Suprapubic skin (tissue), 4 donors: Measurements from ENCODE around the gene TCF7L2. TPM values are rescaled to one million over a fixed set of nuclear protein-coding genes. Genes with fewer than 3 reads are reported as not detected.

Experiments
- DNase-seq, 2 donors: peaks; one replicate each; pipeline ENCODE4 v3.0.0-alpha.2; 2019; ENCODE audit warnings: low spot score in 2 of 2
- H3K27ac ChIP-seq: fragments of 200-600 bp; sonication (generic); one replicate; pipeline ENCODE4 v1.5.1; 2019
- H3K27me3 ChIP-seq: fragments of 200-600 bp; sonication (generic); one replicate; pipeline ENCODE4 v1.5.1; 2019
- H3K36me3 ChIP-seq: fragments of 200-600 bp; sonication (generic); one replicate; pipeline ENCODE4 v1.5.1; 2019
- H3K4me1 ChIP-seq: fragments of 200-600 bp; sonication (generic); one replicate; pipeline ENCODE4 v1.5.1; 2019
- H3K4me3 ChIP-seq: fragments of 200-600 bp; sonication (generic); one replicate; pipeline ENCODE4 v1.5.1; 2019; ENCODE audit warnings: mild to moderate bottlenecking
- H3K9me3 ChIP-seq: fragments of 200-600 bp; sonication (generic); one replicate; pipeline ENCODE4 v1.5.1; 2019
- CTCF ChIP-seq, 2 donors: fragments of 200-600 bp in 1 of 2; fragments of 450-650 bp in 1 of 2; sonication (generic) in 1 of 2; IDR thresholded peaks; one replicate each; pipeline ENCODE4 v1.5.1; 2016 to 2019; ENCODE audit warnings: antibody characterized with exemption in 2 of 2, mild to moderate bottlenecking in 1 of 2, moderate library complexity in 1 of 2
- EP300 ChIP-seq: sonication (generic); formaldehyde crosslinking; IDR thresholded peaks from one replicate; pipeline ENCODE4 v1.6.1; 2017; ENCODE audit warnings: antibody characterized with exemption
- POLR2A ChIP-seq, 2 donors: fragments of 450-650 bp; IDR thresholded peaks; one replicate each; pipeline ENCODE4 v1.6.1; 2017; ENCODE audit warnings: antibody characterized with exemption in 2 of 2, mild to moderate bottlenecking in 2 of 2, moderate library complexity in 2 of 2
- POLR2AphosphoS5 ChIP-seq, 3 donors: sonication (generic); formaldehyde crosslinking; IDR thresholded peaks; one replicate each; pipeline ENCODE4 v1.6.1; 2017; ENCODE audit warnings: antibody characterized with exemption in 3 of 3
- WGBS: methylation state at CpG from one replicate; pipeline ENCODE4 v1.1.5; 2018; 5-methylcytosine and 5-hydroxymethylcytosine counted together
- total RNA-seq, 4 donors: library from RNA; depleted of rRNA; stranded (reverse); fragments of >200 nt; gene quantifications; one replicate each; pipeline ENCODE4 v1.1.0, GENCODE V29; 2016

The TCF7L2 gene
- total RNA-seq, 4 donors from 2014 or later, result 9.9 to 23.3 (median 15.2) TPM

GRCh38 chr10:113052076-113052830 is 102.2 kb downstream of the TCF7L2 start:
- no peak for DNase-seq
- peaks cover 60% of the 10 kb centered on the region for H3K4me1 ChIP-seq
- 77% methylated on average over 10 of the region's 10 CpGs for WGBS
- peak overlapping the region; percentile 53 for H3K27ac ChIP-seq
- H3K36me3 ChIP-seq, result no peaks in the 10 kb centered on the region
- H3K4me3 ChIP-seq, result no peak overlapping the region
- H3K27me3 ChIP-seq, result no peaks in the 10 kb centered on the region
- no peaks in the 10 kb centered on the region for H3K9me3 ChIP-seq
- TF ChIP-seq POLR2A (IDR thresholded peaks at IDR 0.05), result no peak
- no peak for TF ChIP-seq POLR2AphosphoS5 (IDR thresholded peaks at IDR 0.05)
- TF ChIP-seq CTCF (IDR thresholded peaks at IDR 0.05), result no peak
- no peak for TF ChIP-seq EP300

DNA sequence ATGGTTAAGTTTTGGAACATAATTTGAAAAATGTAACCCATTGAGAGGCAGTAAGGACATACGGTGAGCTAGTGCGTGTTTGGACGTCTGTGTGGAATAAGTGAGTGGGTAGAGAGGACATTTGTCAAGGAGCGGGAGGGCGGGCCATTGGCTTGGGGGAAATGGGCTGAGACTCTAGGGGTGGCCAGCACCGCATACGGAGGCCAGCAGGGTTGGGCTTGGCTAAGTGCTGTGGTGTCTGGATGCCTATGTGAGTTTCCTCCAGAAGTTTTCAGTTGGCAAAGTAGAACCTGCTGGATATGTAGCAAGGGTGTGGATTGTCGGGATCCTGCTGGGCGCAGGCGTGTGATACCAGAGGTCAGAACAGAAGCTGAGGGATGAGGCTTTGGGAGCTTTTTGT is 103.0 kb downstream of the TCF7L2 start:
- Histone ChIP-seq H3K4me3 (no peak overlapping the region), H3K4me1 (peaks cover 60% of the 10 kb centered on the region), H3K27me3 (no peaks in the 10 kb centered on the region), H3K27ac (peak overlapping the region; percentile 56), H3K9me3 (no peaks in the 10 kb centered on the region), H3K36me3 (no peaks in the 10 kb centered on the region)
- WGBS, result 48% methylated on average over 10 of the region's 10 CpGs
- peak; percentile 85 to 86 for DNase-seq
- TF ChIP-seq CTCF (IDR thresholded peaks at IDR 0.05), result no peak
- peak in 1 of 2 donors; percentile 11 for TF ChIP-seq POLR2A (IDR thresholded peaks at IDR 0.05)

DNA sequence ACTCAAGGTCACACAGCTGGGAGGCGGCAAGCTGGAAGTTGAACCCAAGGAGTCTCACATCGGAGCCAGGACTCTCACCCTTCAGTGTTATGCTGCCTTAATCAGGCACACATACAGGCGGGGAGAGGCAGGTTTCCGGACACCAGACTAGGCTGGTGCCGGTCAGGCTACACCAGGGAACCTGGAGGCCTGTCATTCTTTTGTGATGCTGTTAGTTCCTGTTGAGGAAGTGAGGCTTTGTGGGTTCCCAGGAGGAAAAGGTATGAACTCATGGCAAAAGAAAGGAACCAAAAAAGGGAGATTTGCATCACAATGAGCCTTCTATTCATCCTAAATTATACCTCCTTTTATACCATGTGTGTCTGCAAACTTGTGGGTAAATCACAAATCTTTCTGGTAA is 103.8 kb downstream of the TCF7L2 start:
- Histone ChIP-seq H3K4me1 (peaks cover 66% of the 10 kb centered on the region), H3K27me3 (no peaks in the 10 kb centered on the region), H3K36me3 (no peaks in the 10 kb centered on the region), H3K4me3 (no peak overlapping the region), H3K9me3 (no peaks in the 10 kb centered on the region), H3K27ac (peak overlapping the region; percentile 56)
- WGBS, result 82% methylated on average over 5 of the region's 5 CpGs
- DNase-seq, result no peak
- TF ChIP-seq EP300 (no peak), POLR2AphosphoS5 (IDR thresholded peaks at IDR 0.05) (no peak), CTCF (IDR thresholded peaks at IDR 0.05) (no peak), POLR2A (IDR thresholded peaks at IDR 0.05) (no peak)

DNA sequence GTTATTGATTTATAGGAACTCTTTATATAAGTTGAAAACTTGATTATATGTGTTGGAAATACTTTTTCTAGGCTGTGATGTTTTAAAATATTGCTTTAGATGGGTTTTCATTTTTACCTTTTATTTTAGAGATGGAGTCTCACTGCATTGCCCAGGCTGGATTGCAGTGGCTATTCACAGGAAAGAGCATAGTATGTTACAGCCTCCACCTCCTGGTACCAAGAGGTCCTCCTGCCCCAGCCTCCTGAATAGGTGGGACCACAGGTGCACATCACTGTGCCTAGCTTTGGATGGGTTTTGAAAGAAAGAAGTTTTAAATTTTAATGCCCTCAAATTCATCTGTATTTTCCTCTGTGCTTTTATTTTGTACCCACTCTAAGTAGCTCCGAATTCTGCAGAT is 105.4 kb downstream of the TCF7L2 start:
- WGBS, result 94% methylated on average over 1 of the region's 1 CpG
- Histone ChIP-seq H3K4me1 (peaks cover 77% of the 10 kb centered on the region), H3K36me3 (no peaks in the 10 kb centered on the region), H3K9me3 (no peaks in the 10 kb centered on the region), H3K4me3 (no peak overlapping the region), H3K27me3 (no peaks in the 10 kb centered on the region), H3K27ac (no peak overlapping the region)
- DNase-seq, result no peak
- TF ChIP-seq EP300 (no peak), POLR2A (IDR thresholded peaks at IDR 0.05) (no peak), POLR2AphosphoS5 (IDR thresholded peaks at IDR 0.05) (no peak), CTCF (IDR thresholded peaks at IDR 0.05) (no peak)

DNA sequence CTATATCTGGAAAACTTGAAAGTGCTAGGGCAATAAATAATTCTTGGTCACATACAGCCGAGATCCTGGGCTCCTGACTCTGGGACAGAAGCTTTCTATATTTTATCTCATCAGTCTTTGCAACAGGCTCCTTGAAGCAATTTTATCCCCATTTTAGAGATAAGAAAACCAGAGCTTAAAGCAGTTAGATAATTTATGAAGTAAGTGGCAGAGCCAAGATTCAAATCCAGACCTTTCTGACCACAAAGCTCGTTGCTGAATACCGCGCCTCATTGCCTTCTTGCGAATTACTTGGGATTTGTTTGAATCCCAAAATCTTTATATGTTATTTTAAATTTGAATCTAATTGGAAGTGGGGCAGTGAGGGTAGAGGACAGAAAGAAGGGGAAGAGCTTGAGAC is 106.0 kb downstream of the TCF7L2 start:
- Histone ChIP-seq H3K27me3 (no peaks in the 10 kb centered on the region), H3K36me3 (no peaks in the 10 kb centered on the region), H3K4me1 (peaks cover 77% of the 10 kb centered on the region), H3K9me3 (no peaks in the 10 kb centered on the region), H3K4me3 (no peak overlapping the region), H3K27ac (peak overlapping the region; percentile 24)
- DNase-seq, result no peak
- TF ChIP-seq POLR2AphosphoS5 (IDR thresholded peaks at IDR 0.05), result no peak
- TF ChIP-seq POLR2A (IDR thresholded peaks at IDR 0.05), result no peak
- no peak for TF ChIP-seq EP300
- TF ChIP-seq CTCF (IDR thresholded peaks at IDR 0.05), result no peak
- 79% methylated on average over 5 of the region's 5 CpGs for WGBS
